Measurements from ENCODE around the gene FAM221A.
A peak's percentile ranks its signal among the peaks of the same experiment; 100 is the strongest.
"Not testable (repeated sequence)": the region's sequence is repeated elsewhere in the genome, so short reads cannot be mapped to it uniquely, and the experiment has no call there.

FAM221A gene

DNA sequence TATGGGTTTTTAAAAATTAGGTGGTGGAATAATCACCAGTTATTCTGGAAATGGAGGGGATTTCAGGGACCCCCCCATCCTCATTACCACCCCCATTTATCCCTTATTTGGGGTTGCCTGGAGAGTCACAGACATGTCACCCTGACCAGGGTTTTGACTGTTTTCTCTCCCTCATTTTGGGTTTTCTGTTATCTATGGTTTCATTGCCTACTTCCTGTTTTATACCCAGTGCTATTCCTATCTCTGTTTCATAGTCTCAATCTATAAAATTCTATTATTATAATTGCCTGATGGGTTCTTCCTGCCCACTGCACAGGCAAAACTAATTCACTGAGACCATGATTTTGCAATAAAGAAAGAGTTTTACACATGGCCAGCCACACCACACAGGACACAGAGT lies 15.9 kb upstream of the FAM221A start:
- H3K4me2 ChIP-seq (ENCODE audit: low read length), result no peak overlapping the region
- H3K79me2 ChIP-seq, result no peaks in the 10 kb centered on the region
- H3K4me1 ChIP-seq, result no peaks in the 10 kb centered on the region
- H3K4me3 ChIP-seq (ENCODE audit: low read depth, low read length), result no peak overlapping the region
- no peaks in the 10 kb centered on the region for H3K27me3 ChIP-seq (ENCODE audit: control insufficient read depth, insufficient read depth, low read length)
- TF ChIP-seq, protein P1, sequence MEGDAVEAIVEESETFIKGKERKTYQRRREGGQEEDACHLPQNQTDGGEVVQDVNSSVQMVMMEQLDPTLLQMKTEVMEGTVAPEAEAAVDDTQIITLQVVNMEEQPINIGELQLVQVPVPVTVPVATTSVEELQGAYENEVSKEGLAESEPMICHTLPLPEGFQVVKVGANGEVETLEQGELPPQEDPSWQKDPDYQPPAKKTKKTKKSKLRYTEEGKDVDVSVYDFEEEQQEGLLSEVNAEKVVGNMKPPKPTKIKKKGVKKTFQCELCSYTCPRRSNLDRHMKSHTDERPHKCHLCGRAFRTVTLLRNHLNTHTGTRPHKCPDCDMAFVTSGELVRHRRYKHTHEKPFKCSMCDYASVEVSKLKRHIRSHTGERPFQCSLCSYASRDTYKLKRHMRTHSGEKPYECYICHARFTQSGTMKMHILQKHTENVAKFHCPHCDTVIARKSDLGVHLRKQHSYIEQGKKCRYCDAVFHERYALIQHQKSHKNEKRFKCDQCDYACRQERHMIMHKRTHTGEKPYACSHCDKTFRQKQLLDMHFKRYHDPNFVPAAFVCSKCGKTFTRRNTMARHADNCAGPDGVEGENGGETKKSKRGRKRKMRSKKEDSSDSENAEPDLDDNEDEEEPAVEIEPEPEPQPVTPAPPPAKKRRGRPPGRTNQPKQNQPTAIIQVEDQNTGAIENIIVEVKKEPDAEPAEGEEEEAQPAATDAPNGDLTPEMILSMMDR (IDR thresholded peaks at IDR 0.05), result no peak
- no peaks in the 10 kb centered on the region for H3K9me3 ChIP-seq (ENCODE audit: control insufficient read depth, low read length)
- H3K36me3 ChIP-seq (ENCODE audit: control insufficient read depth, insufficient read depth, low read length), result no peaks in the 10 kb centered on the region
- no peak overlapping the region for H3K9ac ChIP-seq
- no peak overlapping the region for H3K27ac ChIP-seq
- no peak overlapping the region for H2AFZ ChIP-seq

DNA sequence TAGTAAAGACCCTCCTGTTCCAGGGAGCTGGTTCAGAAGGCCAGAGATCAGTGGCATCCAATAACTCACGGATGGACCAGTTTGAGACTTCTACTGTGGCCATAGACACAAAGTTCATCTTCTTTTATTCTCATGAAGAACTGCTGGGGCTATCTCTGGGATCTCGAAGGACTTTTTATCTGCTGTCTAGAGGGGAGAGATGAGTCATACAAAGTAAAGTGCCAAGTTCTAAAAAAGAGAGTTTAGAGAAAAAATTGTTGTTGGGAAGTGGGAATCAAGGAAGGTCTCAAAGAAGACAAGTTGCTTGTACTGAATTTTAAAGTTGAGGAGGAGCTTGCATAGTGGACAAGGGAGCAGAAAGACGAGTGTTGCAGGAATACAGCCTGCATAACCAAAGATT lies 8.0 kb upstream of the FAM221A start:
- Histone ChIP-seq H3K9me3 (ENCODE audit: control insufficient read depth, low read length) (no peaks in the 10 kb centered on the region), H3K79me2 (no peaks in the 10 kb centered on the region), H3K27me3 (ENCODE audit: control insufficient read depth, insufficient read depth, low read length) (no peaks in the 10 kb centered on the region), H3K36me3 (ENCODE audit: control insufficient read depth, insufficient read depth, low read length) (no peaks in the 10 kb centered on the region), H3K4me2 (ENCODE audit: low read length) (no peak overlapping the region), H3K9ac (no peak overlapping the region), H3K27ac (no peak overlapping the region), H2AFZ (no peak overlapping the region), H3K4me3 (ENCODE audit: low read depth, low read length) (no peak overlapping the region), H3K4me1 (no peaks in the 10 kb centered on the region)
- TF ChIP-seq, protein P1 (IDR thresholded peaks at IDR 0.05), result no peak

DNA sequence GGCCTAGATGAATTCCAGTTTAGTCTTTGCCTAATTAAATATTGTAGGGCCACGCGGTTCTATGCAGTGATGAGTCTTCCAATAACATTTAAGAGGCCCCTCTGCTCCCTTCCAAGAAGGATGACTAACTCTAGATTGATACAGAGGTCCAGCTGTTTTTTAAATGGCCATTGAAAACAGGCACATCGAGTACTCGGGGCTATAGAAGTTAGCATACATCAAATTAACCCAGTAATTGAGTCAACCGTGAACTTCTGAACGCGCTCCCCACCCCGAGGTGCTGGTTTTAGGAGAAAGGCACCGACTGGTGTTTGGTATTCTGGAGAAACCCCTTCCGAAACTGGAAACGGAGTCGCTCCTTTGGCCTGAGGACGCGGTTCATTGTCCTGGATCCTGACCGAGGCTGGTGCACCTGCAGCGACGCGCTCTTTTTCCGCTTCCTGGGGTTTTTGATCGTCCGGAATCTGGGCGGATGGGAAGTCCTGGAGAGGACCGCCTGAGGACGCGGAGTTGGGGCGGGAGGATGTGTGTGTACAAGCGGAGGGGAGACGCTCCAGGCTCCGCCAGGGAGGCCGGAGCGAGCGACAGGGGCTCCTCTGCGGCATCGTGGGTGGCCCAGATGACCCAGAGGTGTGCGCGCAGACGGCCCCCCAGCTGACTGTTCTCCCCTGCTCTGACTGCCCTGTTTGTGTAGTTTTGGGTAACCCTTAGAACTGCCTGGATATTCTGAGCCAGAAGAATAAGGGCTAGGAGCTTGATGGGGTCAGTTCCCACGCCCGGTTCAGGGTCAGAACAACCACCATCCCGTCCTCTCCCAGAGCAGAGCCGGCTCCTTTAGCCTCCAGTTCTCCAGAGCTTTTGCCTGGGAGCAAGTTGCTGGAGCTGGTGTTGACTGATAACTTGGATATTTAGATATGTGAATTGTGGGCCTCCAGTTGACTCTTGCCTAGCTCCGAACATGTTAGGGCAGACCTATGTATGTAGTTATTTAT lies 711 bp downstream of the FAM221A start:
- peaks cover 4% of the 10 kb centered on the region for H3K4me1 ChIP-seq
- peak overlapping the region; percentile 63 for H3K27ac ChIP-seq
- TF ChIP-seq, protein P1 (IDR thresholded peaks at IDR 0.05), result no peak
- peak overlapping the region; percentile 97 for H3K4me2 ChIP-seq (ENCODE audit: low read length)
- H3K27me3 ChIP-seq (ENCODE audit: control insufficient read depth, insufficient read depth, low read length), result no peaks in the 10 kb centered on the region
- H3K79me2 ChIP-seq, result no peaks in the 10 kb centered on the region
- H3K9ac ChIP-seq, result peak overlapping the region; percentile 73
- no peaks in the 10 kb centered on the region for H3K9me3 ChIP-seq (ENCODE audit: control insufficient read depth, low read length)
- peak overlapping the region; percentile 98 for H2AFZ ChIP-seq
- no peaks in the 10 kb centered on the region for H3K36me3 ChIP-seq (ENCODE audit: control insufficient read depth, insufficient read depth, low read length)
- H3K4me3 ChIP-seq (ENCODE audit: low read depth, low read length), result peak overlapping the region; percentile 87

DNA sequence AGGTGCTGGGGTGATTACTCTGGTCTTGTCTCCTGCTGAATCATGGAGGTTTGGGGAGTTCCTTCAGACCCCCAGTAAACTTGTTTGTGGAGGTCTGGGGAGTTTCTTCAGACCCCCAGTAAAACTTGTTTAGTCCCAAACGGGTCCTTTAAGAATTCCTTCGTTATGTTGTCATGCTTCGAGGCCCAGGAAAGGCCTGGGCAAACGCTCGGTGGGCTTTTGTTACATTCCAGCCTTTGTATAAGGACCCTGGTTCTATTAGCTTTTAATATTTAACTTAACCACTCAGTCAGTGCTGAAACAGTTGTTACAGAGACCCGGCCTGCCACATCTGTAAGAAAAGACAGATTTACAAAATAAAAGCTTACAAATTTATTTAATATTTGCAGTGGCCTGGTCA lies 4.0 kb downstream of the FAM221A start:
- not testable (repeated sequence) for H3K27ac ChIP-seq; H2AFZ ChIP-seq; H3K4me1 ChIP-seq; H3K9ac ChIP-seq; H3K27me3 ChIP-seq (ENCODE audit: control insufficient read depth, insufficient read depth, low read length); H3K4me2 ChIP-seq (ENCODE audit: low read length); H3K9me3 ChIP-seq (ENCODE audit: control insufficient read depth, low read length); H3K79me2 ChIP-seq; H3K36me3 ChIP-seq (ENCODE audit: control insufficient read depth, insufficient read depth, low read length); H3K4me3 ChIP-seq (ENCODE audit: low read depth, low read length)

DNA sequence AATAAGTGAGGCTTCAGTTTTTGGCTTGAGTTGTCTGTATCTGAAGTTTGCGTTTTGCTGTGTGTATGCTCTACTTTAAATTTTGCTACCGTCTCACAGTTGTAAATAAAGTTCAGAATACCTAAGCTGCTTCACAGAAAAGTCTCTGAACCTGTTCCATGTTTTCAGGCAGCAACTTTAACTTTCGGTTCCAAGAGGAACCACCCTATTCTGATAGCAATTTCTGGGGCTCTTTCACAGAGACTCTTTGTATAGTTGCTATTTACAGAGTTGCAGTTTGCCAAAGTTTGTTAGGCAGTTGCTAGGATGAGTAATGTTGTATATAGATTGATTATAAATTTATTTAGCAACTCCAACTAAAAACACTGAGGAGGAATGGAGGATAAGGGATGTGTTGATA lies 5.7 kb downstream of the FAM221A start:
- Histone ChIP-seq H3K4me2 (ENCODE audit: low read length) (no peak overlapping the region), H3K4me1 (no peaks in the 10 kb centered on the region), H2AFZ (no peak overlapping the region), H3K27me3 (ENCODE audit: control insufficient read depth, insufficient read depth, low read length) (no peaks in the 10 kb centered on the region), H3K4me3 (ENCODE audit: low read depth, low read length) (no peak overlapping the region), H3K36me3 (ENCODE audit: control insufficient read depth, insufficient read depth, low read length) (no peaks in the 10 kb centered on the region), H3K9ac (no peak overlapping the region), H3K27ac (no peak overlapping the region), H3K79me2 (no peaks in the 10 kb centered on the region), H3K9me3 (ENCODE audit: control insufficient read depth, low read length) (no peaks in the 10 kb centered on the region)
- TF ChIP-seq, protein P1 (IDR thresholded peaks at IDR 0.05), result no peak
